ENCODE measurements around the gene PNLIPRP1.

Gene PNLIPRP1

GRCh38 chr10:116656044-116656443 is 65.3 kb downstream of the PNLIPRP1 start:
- TF ChIP-seq CTCF (conservative IDR thresholded peaks at IDR 0.05; ENCODE audit: low read length): no peak
- H3K4me3 ChIP-seq (ENCODE audit: low read length): no peak overlapping the region
- DNase-seq (ENCODE audit: low read depth): no peak

- H3K4me3 ChIP-seq (ENCODE audit: low read length): no peak overlapping the region
- no peak for TF ChIP-seq CTCF (conservative IDR thresholded peaks at IDR 0.05; ENCODE audit: low read length)
- no peak for DNase-seq (ENCODE audit: low read depth)
These were observed 67.2 kb downstream of the PNLIPRP1 start for GRCh38 chr10:116657863-116658551.
